Body of pancreas (tissue), 4 donors: ENCODE measurements around the gene SREBF1.

Experiments
- POLR2A ChIP-seq, 3 donors: fragments of 450-650 bp; IDR thresholded peaks; one replicate each; pipeline ENCODE4 v1.6.1; 2016; ENCODE audit warnings: antibody characterized with exemption in 3 of 3, mild to moderate bottlenecking in 2 of 3
- TF ChIP-seq, protein P1 (sequence below), 7 experiments: fragments of 450-650 bp in 4 of 7; fragments of 200-600 bp in 3 of 7; sonication (generic) in 3 of 7; IDR thresholded peaks; one replicate each; pipeline ENCODE4 v1.5.1; 2016 to 2019; ENCODE audit warnings: antibody characterized with exemption in 7 of 7

DNA sequence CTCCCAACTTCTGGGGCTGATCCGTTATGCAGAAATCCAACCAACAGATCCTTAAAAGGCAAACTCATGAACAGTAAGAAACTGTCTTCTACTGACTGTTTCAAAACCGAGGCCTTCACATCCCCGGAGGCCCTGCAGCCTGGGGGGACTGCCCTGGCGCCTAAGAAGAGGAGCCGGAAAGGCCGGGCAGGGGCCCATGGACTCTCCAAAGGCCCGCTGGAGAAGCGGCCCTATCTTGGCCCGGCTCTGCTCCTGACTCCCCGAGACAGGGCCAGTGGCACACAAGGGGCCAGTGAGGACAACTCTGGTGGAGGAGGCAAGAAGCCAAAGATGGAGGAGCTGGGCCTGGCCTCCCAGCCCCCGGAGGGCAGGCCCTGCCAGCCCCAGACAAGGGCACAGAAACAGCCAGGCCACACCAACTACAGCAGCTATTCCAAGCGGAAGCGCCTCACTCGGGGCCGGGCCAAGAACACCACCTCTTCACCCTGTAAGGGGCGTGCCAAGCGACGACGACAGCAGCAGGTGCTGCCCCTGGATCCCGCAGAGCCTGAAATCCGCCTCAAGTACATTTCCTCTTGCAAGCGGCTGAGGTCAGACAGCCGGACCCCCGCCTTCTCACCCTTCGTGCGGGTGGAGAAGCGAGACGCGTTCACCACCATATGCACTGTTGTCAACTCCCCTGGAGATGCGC is 39.5 kb downstream of the SREBF1 start:
- TF ChIP-seq, protein P1, sequence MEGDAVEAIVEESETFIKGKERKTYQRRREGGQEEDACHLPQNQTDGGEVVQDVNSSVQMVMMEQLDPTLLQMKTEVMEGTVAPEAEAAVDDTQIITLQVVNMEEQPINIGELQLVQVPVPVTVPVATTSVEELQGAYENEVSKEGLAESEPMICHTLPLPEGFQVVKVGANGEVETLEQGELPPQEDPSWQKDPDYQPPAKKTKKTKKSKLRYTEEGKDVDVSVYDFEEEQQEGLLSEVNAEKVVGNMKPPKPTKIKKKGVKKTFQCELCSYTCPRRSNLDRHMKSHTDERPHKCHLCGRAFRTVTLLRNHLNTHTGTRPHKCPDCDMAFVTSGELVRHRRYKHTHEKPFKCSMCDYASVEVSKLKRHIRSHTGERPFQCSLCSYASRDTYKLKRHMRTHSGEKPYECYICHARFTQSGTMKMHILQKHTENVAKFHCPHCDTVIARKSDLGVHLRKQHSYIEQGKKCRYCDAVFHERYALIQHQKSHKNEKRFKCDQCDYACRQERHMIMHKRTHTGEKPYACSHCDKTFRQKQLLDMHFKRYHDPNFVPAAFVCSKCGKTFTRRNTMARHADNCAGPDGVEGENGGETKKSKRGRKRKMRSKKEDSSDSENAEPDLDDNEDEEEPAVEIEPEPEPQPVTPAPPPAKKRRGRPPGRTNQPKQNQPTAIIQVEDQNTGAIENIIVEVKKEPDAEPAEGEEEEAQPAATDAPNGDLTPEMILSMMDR (IDR thresholded peaks at IDR 0.05), result no peak
- TF ChIP-seq POLR2A (IDR thresholded peaks at IDR 0.05), result no peak
